Measurements from ENCODE around the gene DSCAML1.

GRCh38 chr11:117392979-117393378 lies 404.0 kb downstream of the DSCAML1 start:
- TF ChIP-seq PATZ1 (CRISPR knock-in tag; IDR thresholded peaks at IDR 0.05; ENCODE audit: borderline replicate concordance) (no peak), ISL1 (CRISPR knock-in tag; IDR thresholded peaks at IDR 0.05) (no peak)

Data from SK-N-SH treated with all-trans-retinoic acid at 6 μM for 48 hours (cell line).